ENCODE data around the gene PTPN18. TPM values are rescaled to one million over a fixed set of nuclear protein-coding genes. Genes with fewer than 3 reads are reported as not detected.
A peak's percentile ranks its signal among the peaks of the same experiment; 100 is the strongest.

PTPN18 gene
- total RNA-seq, 1 donor from 2014 or later: 67.8 TPM

- no peaks in the 10 kb centered on the region for H3K27me3 ChIP-seq
- no peaks in the 10 kb centered on the region for H3K9me3 ChIP-seq
- ATAC-seq (peak; percentile 96), DNase-seq (peak; percentile 97)
- peaks cover 20% of the 10 kb centered on the region for H3K4me1 ChIP-seq
- peaks cover 4% of the 10 kb centered on the region for H3K36me3 ChIP-seq
- peak; percentile 93 for TF ChIP-seq CTCF (IDR thresholded peaks at IDR 0.05)
- H3K4me3 ChIP-seq: peak overlapping the region; percentile 90
- peak overlapping the region; percentile 96 for H3K27ac ChIP-seq
- intact Hi-C loops (cut with DNase I): no loop called here
These were observed 16.4 kb downstream of the PTPN18 start for GRCh38 chr2:130372055-130372832.

- ATAC-seq: no peak
- no peak for DNase-seq
These were observed 17.3 kb downstream of the PTPN18 start for GRCh38 chr2:130372833-130373807.

GRCh38 chr2:130373808-130374365 lies 18.0 kb downstream of the PTPN18 start:
- ATAC-seq: no peak
- peaks cover 20% of the 10 kb centered on the region for H3K4me1 ChIP-seq
- no peaks in the 10 kb centered on the region for H3K9me3 ChIP-seq
- no peak for DNase-seq
- peaks cover 4% of the 10 kb centered on the region for H3K36me3 ChIP-seq
- TF ChIP-seq CTCF (IDR thresholded peaks at IDR 0.05): no peak
- peak overlapping the region; percentile 90 for H3K4me3 ChIP-seq
- no peaks in the 10 kb centered on the region for H3K27me3 ChIP-seq
- no peak overlapping the region for H3K27ac ChIP-seq
- intact Hi-C loops (cut with DNase I): no loop called here

More at GRCh38 chr2:130372833-130373807, 17.3 kb downstream of the PTPN18 start:
- peak overlapping the region; percentile 90 for H3K4me3 ChIP-seq
- no peaks in the 10 kb centered on the region for H3K9me3 ChIP-seq
- peaks cover 4% of the 10 kb centered on the region for H3K36me3 ChIP-seq
- H3K27ac ChIP-seq: peak overlapping the region; percentile 96
- peak; percentile 15 for TF ChIP-seq CTCF (IDR thresholded peaks at IDR 0.05)
- H3K4me1 ChIP-seq: peaks cover 20% of the 10 kb centered on the region
- H3K27me3 ChIP-seq: no peaks in the 10 kb centered on the region
- intact Hi-C loops (cut with DNase I): no loop called here

- ATAC-seq (no peak), DNase-seq (no peak)
- intact Hi-C loops (cut with DNase I): no loop called here
- no peak for TF ChIP-seq CTCF (IDR thresholded peaks at IDR 0.05)
- peaks cover 4% of the 10 kb centered on the region for H3K36me3 ChIP-seq
- H3K27ac ChIP-seq: no peak overlapping the region
- H3K4me1 ChIP-seq: peaks cover 20% of the 10 kb centered on the region
- no peaks in the 10 kb centered on the region for H3K27me3 ChIP-seq
- H3K9me3 ChIP-seq: no peaks in the 10 kb centered on the region
- no peak overlapping the region for H3K4me3 ChIP-seq
These were observed 18.9 kb downstream of the PTPN18 start for GRCh38 chr2:130374587-130375290.
